HepG2 (cell line): ENCODE results near the gene ATP6V0D1. TPM values are rescaled to one million over a fixed set of nuclear protein-coding genes. Genes with fewer than 3 reads are reported as not detected.

ENCODE experiments used
- ATM ChIP-seq: fragments of 450-650 bp; IDR thresholded peaks from 2 replicates; pipeline ENCODE4 v1.7.1; 2017; ENCODE audit warnings: mild to moderate bottlenecking, borderline replicate concordance
- ATRX ChIP-seq: sonication (generic); formaldehyde crosslinking; IDR thresholded peaks from 2 replicates; pipeline ENCODE4 v1.4.0; 2020; ENCODE audit warnings: missing genetic modification reagents, borderline replicate concordance
- KDM5B ChIP-seq: sonication (generic); formaldehyde crosslinking; IDR thresholded peaks from 2 replicates; pipeline ENCODE4 v1.4.0; 2020; ENCODE audit warnings: missing genetic modification reagents, mild to moderate bottlenecking, borderline replicate concordance
- NFATC3 ChIP-seq: sonication (generic); formaldehyde crosslinking; IDR thresholded peaks from 2 replicates; pipeline ENCODE4 v1.5.1; 2020; ENCODE audit warnings: mild to moderate bottlenecking, missing genetic modification reagents
- PHF20 ChIP-seq: sonication (generic); formaldehyde crosslinking; IDR thresholded peaks from 2 replicates; pipeline ENCODE4 v1.5.0; 2020; ENCODE audit warnings: mild to moderate bottlenecking, missing genetic modification reagents
- RFX1 ChIP-seq: fragments of 450-650 bp; IDR thresholded peaks from 2 replicates; pipeline ENCODE4 v1.6.1; 2017
- SMAD9 ChIP-seq: sonication (generic); formaldehyde crosslinking; IDR thresholded peaks from 2 replicates; pipeline ENCODE4 v1.5.1; 2020; ENCODE audit warnings: mild to moderate bottlenecking, missing genetic modification reagents
- SP5 ChIP-seq: IDR thresholded peaks from 2 replicates; pipeline ENCODE4 v1.6.1; 2016; ENCODE audit warnings: low read depth, borderline replicate concordance
- TAF1 ChIP-seq: sonication (generic); formaldehyde crosslinking; IDR thresholded peaks from 2 replicates; pipeline ENCODE4 v1.4.0; 2020; ENCODE audit warnings: missing genetic modification reagents
- ZFP62 ChIP-seq: sonication (generic); formaldehyde crosslinking; IDR thresholded peaks from 2 replicates; pipeline ENCODE4 v1.4.0; 2020; ENCODE audit warnings: missing genetic modification reagents
- ZMYM3 ChIP-seq: sonication (generic); formaldehyde crosslinking; IDR thresholded peaks from 2 replicates; pipeline ENCODE4 v1.5.1; 2020; ENCODE audit warnings: mild to moderate bottlenecking, missing genetic modification reagents
- ZNF33B ChIP-seq: sonication (generic); formaldehyde crosslinking; IDR thresholded peaks from 2 replicates; pipeline ENCODE4 v1.5.1; 2020; ENCODE audit warnings: mild to moderate bottlenecking, missing genetic modification reagents
- ZNF460 ChIP-seq: sonication (generic); formaldehyde crosslinking; IDR thresholded peaks from 2 replicates; pipeline ENCODE4 v1.5.1; 2020; ENCODE audit warnings: missing genetic modification reagents, mild to moderate bottlenecking, borderline replicate concordance
- ZNF567 ChIP-seq: sonication (generic); formaldehyde crosslinking; IDR thresholded peaks from 2 replicates; pipeline ENCODE4 v1.8.1; 2023; ENCODE audit warnings: mild to moderate bottlenecking, missing genetic modification reagents, borderline replicate concordance
- ZNF678 ChIP-seq: sonication (generic); formaldehyde crosslinking; IDR thresholded peaks from 2 replicates; pipeline ENCODE4 v1.4.0; 2020; ENCODE audit warnings: mild to moderate bottlenecking, missing genetic modification reagents
- ZNF703 ChIP-seq: sonication (generic); formaldehyde crosslinking; IDR thresholded peaks from 2 replicates; pipeline ENCODE4 v1.5.1; 2020; ENCODE audit warnings: missing genetic modification reagents, mild to moderate bottlenecking, moderate library complexity, borderline replicate concordance
- polyA plus RNA-seq, 8 experiments: library from polyadenylated mRNA; depleted of rRNA in 3 of 8; stranded (reverse) in 7 of 8; unstranded in 1 of 8; fragments of >200 nt; fragmentation: Illumina TruSeq in 4 of 8; extraction: Trizol in 4 of 8; gene quantifications; 2 replicates each; pipeline versions ENCODE4 v1.2.1 to v1.2.3, GENCODE V29; 2011 to 2016; ENCODE audit warnings: low read depth in 4 of 8, missing spikeins in 1 of 8, mixed read lengths in 1 of 8; ENCODE audit not compliant: insufficient read depth in 1 of 8
- total RNA-seq, 5 experiments: library from RNA; depleted of rRNA; stranded (reverse); fragments of >200 nt; fragmentation: Illumina TruSeq; extraction: Trizol; gene quantifications; 2 replicates each; pipeline ENCODE4 v1.2.3, GENCODE V29; 2016; ENCODE audit warnings: low read depth in 1 of 5
- TF ChIP-seq, protein P1 (sequence below): sonication (generic); formaldehyde crosslinking; IDR thresholded peaks from 2 replicates; pipeline ENCODE4 v1.4.0; 2020; ENCODE audit warnings: low read depth, missing genetic modification reagents
- TF ChIP-seq, protein P2 (sequence below): sonication (generic); formaldehyde crosslinking; IDR thresholded peaks from 2 replicates; pipeline ENCODE4 v1.8.0; 2022; ENCODE audit warnings: missing genetic modification reagents, low read depth, mild to moderate bottlenecking, borderline replicate concordance
- TF ChIP-seq, protein P3 (sequence below): IDR thresholded peaks from 2 replicates; pipeline ENCODE4 v1.6.1; 2012; ENCODE audit warnings: low read depth, low read length, improper control_type of control experiment
- TF ChIP-seq, protein P4 (sequence below): sonication (generic); formaldehyde crosslinking; conservative IDR thresholded peaks from 2 replicates; pipeline ENCODE4 v1.4.0; 2020; ENCODE audit warnings: missing genetic modification reagents
- TF ChIP-seq, protein P5 (sequence below): sonication (generic); formaldehyde crosslinking; IDR thresholded peaks from 2 replicates; pipeline ENCODE4 v1.8.0; 2023; ENCODE audit warnings: mild to moderate bottlenecking, missing genetic modification reagents

ATP6V0D1 gene
- total and polyA plus RNA-seq, 2 of the 13 experiments (the other 11 are each of a cell fraction or from before 2014, with no cell fraction given) = 51.1 to 61.3 TPM

DNA sequence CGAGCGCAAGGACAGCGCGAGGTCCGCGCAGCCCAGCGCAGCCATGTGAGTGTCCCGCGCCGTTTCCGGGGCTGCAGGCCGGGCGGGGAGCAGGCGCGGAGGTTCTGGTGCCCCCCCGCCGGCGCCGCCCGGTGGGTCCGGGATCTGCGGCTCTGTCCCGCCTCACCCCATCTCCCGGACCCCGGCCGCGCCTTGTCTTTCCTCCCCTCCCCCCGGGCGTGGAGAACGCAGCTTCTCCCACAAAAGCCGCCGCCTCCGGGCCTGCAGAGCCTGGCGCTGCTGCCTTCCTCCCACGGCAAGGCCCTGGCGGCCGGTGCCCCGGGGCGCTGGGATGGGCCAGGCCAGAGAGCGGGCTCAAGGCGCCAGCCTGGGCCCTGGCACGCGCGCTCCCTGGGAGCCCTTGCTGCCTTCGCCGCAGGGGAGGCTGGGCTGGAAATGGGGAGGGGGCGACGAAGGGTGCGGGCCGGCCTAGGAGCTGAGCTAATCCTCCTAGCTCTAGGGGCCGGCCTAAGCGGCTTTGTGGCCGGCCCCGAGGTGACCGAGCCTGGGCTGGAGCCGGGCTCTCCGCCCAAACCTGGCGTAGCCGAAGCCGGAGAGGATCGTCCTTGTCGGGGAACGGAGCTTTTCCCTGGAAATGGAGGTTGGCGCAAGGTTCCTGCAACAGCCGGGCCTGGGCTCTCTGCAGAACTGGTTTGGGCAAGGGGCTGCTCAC is 48.1 kb upstream of the ATP6V0D1 start (continued):
- TF ChIP-seq, protein P1, sequence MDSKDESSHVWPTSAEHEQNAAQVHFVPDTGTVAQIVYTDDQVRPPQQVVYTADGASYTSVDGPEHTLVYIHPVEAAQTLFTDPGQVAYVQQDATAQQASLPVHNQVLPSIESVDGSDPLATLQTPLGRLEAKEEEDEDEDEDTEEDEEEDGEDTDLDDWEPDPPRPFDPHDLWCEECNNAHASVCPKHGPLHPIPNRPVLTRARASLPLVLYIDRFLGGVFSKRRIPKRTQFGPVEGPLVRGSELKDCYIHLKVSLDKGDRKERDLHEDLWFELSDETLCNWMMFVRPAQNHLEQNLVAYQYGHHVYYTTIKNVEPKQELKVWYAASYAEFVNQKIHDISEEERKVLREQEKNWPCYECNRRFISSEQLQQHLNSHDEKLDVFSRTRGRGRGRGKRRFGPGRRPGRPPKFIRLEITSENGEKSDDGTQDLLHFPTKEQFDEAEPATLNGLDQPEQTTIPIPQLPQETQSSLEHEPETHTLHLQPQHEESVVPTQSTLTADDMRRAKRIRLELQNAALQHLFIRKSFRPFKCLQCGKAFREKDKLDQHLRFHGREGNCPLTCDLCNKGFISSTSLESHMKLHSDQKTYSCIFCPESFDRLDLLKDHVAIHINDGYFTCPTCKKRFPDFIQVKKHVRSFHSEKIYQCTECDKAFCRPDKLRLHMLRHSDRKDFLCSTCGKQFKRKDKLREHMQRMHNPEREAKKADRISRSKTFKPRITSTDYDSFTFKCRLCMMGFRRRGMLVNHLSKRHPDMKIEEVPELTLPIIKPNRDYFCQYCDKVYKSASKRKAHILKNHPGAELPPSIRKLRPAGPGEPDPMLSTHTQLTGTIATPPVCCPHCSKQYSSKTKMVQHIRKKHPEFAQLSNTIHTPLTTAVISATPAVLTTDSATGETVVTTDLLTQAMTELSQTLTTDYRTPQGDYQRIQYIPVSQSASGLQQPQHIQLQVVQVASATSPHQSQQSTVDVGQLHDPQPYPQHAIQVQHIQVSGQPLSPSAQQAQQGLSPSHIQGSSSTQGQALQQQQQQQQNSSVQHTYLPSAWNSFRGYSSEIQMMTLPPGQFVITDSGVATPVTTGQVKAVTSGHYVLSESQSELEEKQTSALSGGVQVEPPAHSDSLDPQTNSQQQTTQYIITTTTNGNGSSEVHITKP (CRISPR knock-in tag) = no peak
- no peak for TF ChIP-seq ZNF678 (CRISPR knock-in tag)
- no peak for TF ChIP-seq ZFP62
- no peak for TF ChIP-seq ATRX (CRISPR knock-in tag)
- TF ChIP-seq TAF1 = 0 out of 2 replicates have a peak, but pooled peaks have one; percentile 49
- TF ChIP-seq SP5 (CRISPR knock-in tag) = no peak; the same call in 1 of the 2 replicates
- TF ChIP-seq ZMYM3 (CRISPR knock-in tag) = no peak
- peak; percentile 46; the same call in 1 of the 2 replicates for TF ChIP-seq PHF20 (CRISPR knock-in tag)
- TF ChIP-seq, protein P2, sequence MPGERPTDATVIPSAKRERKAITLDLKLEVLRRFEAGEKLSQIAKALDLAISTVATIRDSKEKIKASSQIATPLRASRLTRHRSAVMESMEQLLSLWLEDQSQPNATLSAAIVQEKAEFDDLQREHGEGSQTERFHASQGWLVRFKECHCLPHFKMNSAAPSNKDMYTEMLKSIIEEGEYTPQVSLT (CRISPR knock-in tag) = no peak
- no peak for TF ChIP-seq ATM
- no peak for TF ChIP-seq ZNF460 (CRISPR knock-in tag)
- TF ChIP-seq, protein P3, sequence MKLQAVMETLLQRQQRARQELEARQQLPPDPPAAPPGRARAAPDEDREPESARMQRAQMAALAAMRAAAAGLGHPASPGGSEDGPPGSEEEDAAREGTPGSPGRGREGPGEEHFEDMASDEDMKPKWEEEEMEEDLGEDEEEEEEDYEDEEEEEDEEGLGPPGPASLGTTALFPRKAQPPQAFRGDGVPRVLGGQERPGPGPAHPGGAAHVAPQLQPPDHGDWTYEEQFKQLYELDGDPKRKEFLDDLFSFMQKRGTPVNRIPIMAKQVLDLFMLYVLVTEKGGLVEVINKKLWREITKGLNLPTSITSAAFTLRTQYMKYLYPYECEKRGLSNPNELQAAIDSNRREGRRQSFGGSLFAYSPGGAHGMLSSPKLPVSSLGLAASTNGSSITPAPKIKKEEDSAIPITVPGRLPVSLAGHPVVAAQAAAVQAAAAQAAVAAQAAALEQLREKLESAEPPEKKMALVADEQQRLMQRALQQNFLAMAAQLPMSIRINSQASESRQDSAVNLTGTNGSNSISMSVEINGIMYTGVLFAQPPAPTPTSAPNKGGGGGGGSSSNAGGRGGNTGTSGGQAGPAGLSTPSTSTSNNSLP = no peak
- TF ChIP-seq ZNF703 (CRISPR knock-in tag) = peak; percentile 77; the same call in 1 of the 2 replicates
- TF ChIP-seq ZNF567 = no peak
- TF ChIP-seq, protein P4, sequence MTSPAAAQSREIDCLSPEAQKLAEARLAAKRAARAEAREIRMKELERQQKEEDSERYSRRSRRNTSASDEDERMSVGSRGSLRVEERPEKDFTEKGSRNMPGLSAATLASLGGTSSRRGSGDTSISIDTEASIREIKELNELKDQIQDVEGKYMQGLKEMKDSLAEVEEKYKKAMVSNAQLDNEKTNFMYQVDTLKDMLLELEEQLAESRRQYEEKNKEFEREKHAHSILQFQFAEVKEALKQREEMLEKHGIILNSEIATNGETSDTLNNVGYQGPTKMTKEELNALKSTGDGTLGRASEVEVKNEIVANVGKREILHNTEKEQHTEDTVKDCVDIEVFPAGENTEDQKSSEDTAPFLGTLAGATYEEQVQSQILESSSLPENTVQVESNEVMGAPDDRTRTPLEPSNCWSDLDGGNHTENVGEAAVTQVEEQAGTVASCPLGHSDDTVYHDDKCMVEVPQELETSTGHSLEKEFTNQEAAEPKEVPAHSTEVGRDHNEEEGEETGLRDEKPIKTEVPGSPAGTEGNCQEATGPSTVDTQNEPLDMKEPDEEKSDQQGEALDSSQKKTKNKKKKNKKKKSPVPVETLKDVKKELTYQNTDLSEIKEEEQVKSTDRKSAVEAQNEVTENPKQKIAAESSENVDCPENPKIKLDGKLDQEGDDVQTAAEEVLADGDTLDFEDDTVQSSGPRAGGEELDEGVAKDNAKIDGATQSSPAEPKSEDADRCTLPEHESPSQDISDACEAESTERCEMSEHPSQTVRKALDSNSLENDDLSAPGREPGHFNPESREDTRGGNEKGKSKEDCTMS = no peak
- no peak for TF ChIP-seq ZNF33B (CRISPR knock-in tag)
- no peak for TF ChIP-seq SMAD9
- no peak for TF ChIP-seq NFATC3 (CRISPR knock-in tag)
- TF ChIP-seq KDM5B (CRISPR knock-in tag) = peak; percentile 11; the same call in 1 of the 2 replicates
- TF ChIP-seq, protein P5, sequence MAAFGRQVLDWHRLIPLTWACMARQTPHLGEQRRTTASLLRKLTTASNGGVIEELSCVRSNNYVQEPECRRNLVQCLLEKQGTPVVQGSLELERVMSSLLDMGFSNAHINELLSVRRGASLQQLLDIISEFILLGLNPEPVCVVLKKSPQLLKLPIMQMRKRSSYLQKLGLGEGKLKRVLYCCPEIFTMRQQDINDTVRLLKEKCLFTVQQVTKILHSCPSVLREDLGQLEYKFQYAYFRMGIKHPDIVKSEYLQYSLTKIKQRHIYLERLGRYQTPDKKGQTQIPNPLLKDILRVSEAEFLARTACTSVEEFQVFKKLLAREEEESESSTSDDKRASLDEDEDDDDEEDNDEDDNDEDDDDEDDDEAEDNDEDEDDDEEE = no peak
- no peak for TF ChIP-seq RFX1
